HG03103 (cell line): ENCODE data around the gene THSD4.
"Not testable (repeated sequence)": the region's sequence is repeated elsewhere in the genome, so short reads cannot be mapped to it uniquely, and the experiment has no call there.

Source experiments
- ATAC-seq: cut with Tn5 transposase; IDR thresholded peaks from one replicate; pipeline ENCODE4 v1.9.1; 2021; ENCODE audit warnings: low read depth; ENCODE audit not compliant: unreplicated experiment

THSD4 gene

GRCh38 chr15:71245588-71245987, 130.3 kb downstream of the THSD4 start:
- ATAC-seq, result no peak

GRCh38 chr15:71248386-71248785, 133.1 kb downstream of the THSD4 start:
- ATAC-seq, result no peak

GRCh38 chr15:71249986-71250385, 134.7 kb downstream of the THSD4 start:
- no peak for ATAC-seq

GRCh38 chr15:71250936-71251583, 135.8 kb downstream of the THSD4 start:
- no peak for ATAC-seq

GRCh38 chr15:71251584-71252043, 136.3 kb downstream of the THSD4 start:
- ATAC-seq, result no peak

- no peak for ATAC-seq
These were observed 136.9 kb downstream of the THSD4 start for GRCh38 chr15:71252044-71252739.

GRCh38 chr15:71252740-71253047, 137.4 kb downstream of the THSD4 start:
- no peak for ATAC-seq

GRCh38 chr15:71254491-71254890, 139.2 kb downstream of the THSD4 start:
- ATAC-seq, result no peak

GRCh38 chr15:71256934-71257664, 141.8 kb downstream of the THSD4 start:
- no peak for ATAC-seq

- no peak for ATAC-seq
These were observed 144.6 kb downstream of the THSD4 start for GRCh38 chr15:71259866-71260265.

- no peak for ATAC-seq
These were observed 146.1 kb downstream of the THSD4 start for GRCh38 chr15:71261418-71261817.

GRCh38 chr15:71261909-71262308, 146.6 kb downstream of the THSD4 start:
- no peak for ATAC-seq

GRCh38 chr15:71262599-71262998, 147.3 kb downstream of the THSD4 start:
- no peak for ATAC-seq

GRCh38 chr15:71265606-71266005, 150.3 kb downstream of the THSD4 start:
- ATAC-seq, result not testable (repeated sequence)

GRCh38 chr15:71271327-71271726, 156.1 kb downstream of the THSD4 start:
- ATAC-seq, result no peak

- no peak for ATAC-seq
These were observed 157.7 kb downstream of the THSD4 start for GRCh38 chr15:71272932-71273331.

GRCh38 chr15:71273731-71274447, 158.6 kb downstream of the THSD4 start:
- ATAC-seq, result no peak

- no peak for ATAC-seq
These were observed 159.2 kb downstream of the THSD4 start for GRCh38 chr15:71274448-71274798.

GRCh38 chr15:71275098-71275497, 159.8 kb downstream of the THSD4 start:
- ATAC-seq, result no peak

- ATAC-seq, result no peak
These were observed 160.5 kb downstream of the THSD4 start for GRCh38 chr15:71275566-71276335.

GRCh38 chr15:71276336-71276665, 161.0 kb downstream of the THSD4 start:
- no peak for ATAC-seq
